HepG2 (cell line): ENCODE measurements around the gene XPR1. TPM values are rescaled to one million over a fixed set of nuclear protein-coding genes. Genes with fewer than 3 reads are reported as not detected.
A peak's percentile ranks its signal among the peaks of the same experiment; 100 is the strongest.

Experiments used
- ATAC-seq: fragments of 200-7000 bp; cut with Tn5 transposase; 3 replicates; pipeline ENCODE4 v1.9.1; 2020; ENCODE audit warnings: mild to moderate bottlenecking, moderate library complexity
- BruUV-seq: library from RNA; stranded (reverse); fragments of 400-500 nt; replicated peaks from 2 replicates; lab custom pipeline; 2021; lab: Mats Ljungman, UMichigan
- CTCF ChIA-PET: fragments of 300-600 bp; formaldehyde crosslinking; extraction: SDS; loops from one replicate; lab custom pipeline; 2021; ENCODE audit warnings: low total read pairs, inconsistent platforms, low intra/inter-chr PET ratio; lab: Yijun Ruan, JAX
- POLR2A ChIA-PET: fragments of 350-600 bp; sonication (Branson Sonifier 250); formaldehyde crosslinking; loops from one replicate; lab custom pipeline; 2020; ENCODE audit warnings: antibody characterized with exemption, inconsistent platforms; lab: Yijun Ruan, JAX
- DNase-seq: peaks from one replicate; pipeline ENCODE4 v3.0.0-alpha.2; 2015; ENCODE audit warnings: low spot score
- FAIRE-seq: peaks from 3 replicates; lab custom pipeline; 2011; peaks lifted over from hg19 to GRCh38; lab: Jason Lieb, UNC
- H2AFZ ChIP-seq: one replicate; pipeline ENCODE4 v1.6.1; 2011; ENCODE audit warnings: low read length, inconsistent platforms
- H3K27ac ChIP-seq: fragments of 300-600 bp; 3 replicates; pipeline ENCODE4 v1.8.0; 2011; ENCODE audit warnings: mixed run types, mild to moderate bottlenecking, mixed read lengths, low read length, inconsistent platforms; ENCODE audit not compliant: insufficient read depth; ENCODE audit errors: extremely low read length
- H3K27me3 ChIP-seq, 2 experiments: fragments of 200-600 bp in 1 of 2; 2 replicates in 1 of 2; 3 replicates in 1 of 2; pipeline versions ENCODE4 v1.6.0 to v1.8.0; 2011; ENCODE audit warnings: low read length in 2 of 2, mild to moderate bottlenecking in 2 of 2, moderate library complexity in 2 of 2, inconsistent platforms in 1 of 2; ENCODE audit not compliant: insufficient read depth in 2 of 2, control insufficient read depth in 1 of 2
- H3K36me3 ChIP-seq, 2 experiments: fragments of 200-600 bp in 1 of 2; replicated peaks in 1 of 2; 2 replicates in 1 of 2; 3 replicates in 1 of 2; pipeline versions ENCODE4 v1.5.1 to v1.8.0; 2011; ENCODE audit warnings: low read length in 2 of 2, inconsistent platforms in 1 of 2; ENCODE audit not compliant: insufficient read depth in 2 of 2, control insufficient read depth in 1 of 2
- H3K4me1 ChIP-seq: 2 replicates; pipeline ENCODE4 v1.5.1; 2012; ENCODE audit warnings: low read length, inconsistent platforms; ENCODE audit not compliant: insufficient read depth
- H3K4me2 ChIP-seq: 2 replicates; pipeline ENCODE4 v1.6.0; 2011; ENCODE audit warnings: low read depth, low read length, inconsistent platforms
- H3K4me3 ChIP-seq, 3 experiments: fragments of 200-600 bp in 1 of 3; sonication (generic), shearing (Covaris generic) in 1 of 3; replicated peaks in 1 of 3; 2 replicates each; pipeline ENCODE4 v1.5.1; 2011 to 2016; ENCODE audit warnings: low read length in 3 of 3, inconsistent platforms in 2 of 3, low read depth in 2 of 3, mild to moderate bottlenecking in 2 of 3, control low read depth in 1 of 3, mixed read lengths in 1 of 3; ENCODE audit not compliant: insufficient read depth in 1 of 3
- H3K79me2 ChIP-seq: one replicate; pipeline ENCODE4 v1.6.1; 2011; ENCODE audit warnings: low read length, inconsistent platforms; ENCODE audit not compliant: insufficient read depth
- H3K9ac ChIP-seq: 2 replicates; pipeline ENCODE4 v1.6.0; 2011; ENCODE audit warnings: mild to moderate bottlenecking, low read depth, low read length, inconsistent platforms; ENCODE audit not compliant: insufficient read depth
- H3K9me3 ChIP-seq: 2 replicates; pipeline ENCODE4 v1.5.1; 2012; ENCODE audit warnings: mild to moderate bottlenecking, low read length
- H4K20me1 ChIP-seq: 2 replicates; pipeline ENCODE4 v1.6.0; 2011; ENCODE audit warnings: inconsistent platforms, mild to moderate bottlenecking, low read length, moderate library complexity; ENCODE audit not compliant: insufficient read depth
- GPBP1L1 ChIP-seq: sonication (generic); formaldehyde crosslinking; IDR thresholded peaks from 2 replicates; pipeline ENCODE4 v1.5.0; 2020; ENCODE audit warnings: mild to moderate bottlenecking, missing genetic modification reagents
- NFE2L2 ChIP-seq: fragments of 150-350 bp; IDR thresholded peaks from 2 replicates; pipeline ENCODE4 v1.6.1; 2014; ENCODE audit warnings: low read length
- NR3C1 ChIP-seq: sonication (generic); formaldehyde crosslinking; IDR thresholded peaks from 2 replicates; pipeline ENCODE4 v1.4.0; 2020; ENCODE audit warnings: missing genetic modification reagents
- PCBP1 ChIP-seq: fragments of 200-400 bp; formaldehyde crosslinking; IDR thresholded peaks from 2 replicates; pipeline ENCODE4 v1.6.1; 2017; ENCODE audit warnings: mild to moderate bottlenecking, low read depth, low read length, borderline replicate concordance
- RAD21 ChIP-seq: fragments of 450-650 bp; formaldehyde crosslinking; IDR thresholded peaks from 2 replicates; pipeline ENCODE4 v1.5.0; 2020; ENCODE audit warnings: mild to moderate bottlenecking
- STAG1 ChIP-seq: sonication (generic); formaldehyde crosslinking; IDR thresholded peaks from 2 replicates; pipeline ENCODE4 v1.4.0; 2020; ENCODE audit warnings: missing genetic modification reagents
- ZNF354B ChIP-seq: sonication (generic); formaldehyde crosslinking; IDR thresholded peaks from 2 replicates; pipeline ENCODE4 v1.8.0; 2022; ENCODE audit warnings: mild to moderate bottlenecking, missing genetic modification reagents
- ZNF512 ChIP-seq: sonication (generic); formaldehyde crosslinking; IDR thresholded peaks from 2 replicates; pipeline ENCODE4 v1.4.0; 2020; ENCODE audit warnings: mild to moderate bottlenecking, missing genetic modification reagents
- ZNF777 ChIP-seq: sonication (generic); formaldehyde crosslinking; IDR thresholded peaks from 2 replicates; pipeline ENCODE4 v1.4.0; 2020; ENCODE audit warnings: missing genetic modification reagents
- WGBS: methylation state at CpG from one replicate; pipeline ENCODE4 v1.1.6; 2017; ENCODE audit warnings: low lambda C conversion rate; 5-methylcytosine and 5-hydroxymethylcytosine counted together
- in situ Hi-C: cut with HindIII; loops from 2 replicates; pipeline ENCODE4 v1.10.0; 2017; ENCODE audit warnings: low pct_unique_long_range_greater_than_20kb; ENCODE audit not compliant: extremely low pct_ligation_motif_present
- intact Hi-C: fragments of 100-400 bp; cut with micrococcal nuclease; formaldehyde crosslinking; loops from one replicate; pipeline ENCODE4 v1.10.0; 2022; ENCODE audit not compliant: unreplicated experiment
- polyA plus RNA-seq, 8 experiments: library from polyadenylated mRNA; depleted of rRNA in 3 of 8; stranded (reverse) in 7 of 8; unstranded in 1 of 8; fragments of >200 nt; fragmentation: Illumina TruSeq in 4 of 8; extraction: Trizol in 4 of 8; gene quantifications; 2 replicates each; pipeline versions ENCODE4 v1.2.1 to v1.2.3, GENCODE V29; 2011 to 2016; ENCODE audit warnings: low read depth in 4 of 8, missing spikeins in 1 of 8, mixed read lengths in 1 of 8; ENCODE audit not compliant: insufficient read depth in 1 of 8
- total RNA-seq, 5 experiments: library from RNA; depleted of rRNA; stranded (reverse); fragments of >200 nt; fragmentation: Illumina TruSeq; extraction: Trizol; gene quantifications; 2 replicates each; pipeline ENCODE4 v1.2.3, GENCODE V29; 2016; ENCODE audit warnings: low read depth in 1 of 5
- TF ChIP-seq, protein P1 (sequence below): sonication (generic); formaldehyde crosslinking; IDR thresholded peaks from 2 replicates; pipeline ENCODE4 v1.5.0; 2020; ENCODE audit warnings: mild to moderate bottlenecking, missing genetic modification reagents
- TF ChIP-seq, protein P2 (sequence below): sonication (generic); formaldehyde crosslinking; IDR thresholded peaks from 2 replicates; pipeline ENCODE4 v1.5.0; 2020; ENCODE audit warnings: mild to moderate bottlenecking, low read depth, missing genetic modification reagents, borderline replicate concordance

The XPR1 gene
- total and polyA plus RNA-seq, 2 of the 13 experiments (the other 11 are each of a cell fraction or from before 2014, with no cell fraction given): 22.3 to 23.6 TPM

DNA sequence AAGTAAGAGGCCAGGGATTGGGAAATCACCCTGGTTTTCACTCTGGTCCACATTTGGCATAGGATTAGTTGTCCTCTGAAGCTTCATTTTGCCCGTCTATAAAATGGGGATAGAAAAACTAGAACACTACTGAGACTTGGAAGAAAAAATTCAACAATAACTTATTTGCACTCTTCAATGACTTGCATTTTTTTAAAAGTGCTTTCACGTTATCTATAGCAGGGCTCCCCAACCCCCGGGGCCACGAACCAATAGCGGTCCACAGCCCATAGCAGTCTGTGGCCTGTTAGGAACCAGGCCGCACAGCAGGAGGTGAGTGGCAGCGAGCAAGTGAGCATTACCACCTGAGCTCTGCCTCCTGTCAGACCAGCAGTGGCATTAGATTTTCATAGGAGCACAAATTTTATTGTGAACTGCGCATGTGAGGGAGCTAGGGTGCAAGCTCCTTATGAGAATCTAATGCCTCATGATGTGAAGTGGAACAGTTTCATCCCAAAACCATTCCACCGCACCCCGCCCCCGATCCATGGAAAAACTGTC is 283.7 kb downstream of the XPR1 start:
- Histone ChIP-seq H3K27me3 (peaks cover 5 to 28% of the 10 kb centered on the region in 2 experiments; a peak in 4 of 5 replicates), H3K4me1 (peaks cover 20% of the 10 kb centered on the region), H3K36me3 (no peaks in the 10 kb centered on the region), H3K9me3 (no peaks in the 10 kb centered on the region), H3K27ac (no peak overlapping the region), H3K4me2 (no peak overlapping the region), H3K4me3 (no peak overlapping the region), H4K20me1 (no peaks in the 10 kb centered on the region)
- no peak for FAIRE-seq
- in situ Hi-C loops: no loop called here
- WGBS: 59% methylated on average over 11 of the region's 11 CpGs
- intact Hi-C loops: no loop called here
- POLR2A ChIA-PET: interaction anchor here (1.5 kb wide), 1 partner anchor 10 kb away, joined by 4 read pairs; no protein-coding TSS in a partner anchor
- no TSS peak for BruUV-seq
- DNase-seq: no peak
- no peak for TF ChIP-seq ZNF354B
- TF ChIP-seq, protein P1, sequence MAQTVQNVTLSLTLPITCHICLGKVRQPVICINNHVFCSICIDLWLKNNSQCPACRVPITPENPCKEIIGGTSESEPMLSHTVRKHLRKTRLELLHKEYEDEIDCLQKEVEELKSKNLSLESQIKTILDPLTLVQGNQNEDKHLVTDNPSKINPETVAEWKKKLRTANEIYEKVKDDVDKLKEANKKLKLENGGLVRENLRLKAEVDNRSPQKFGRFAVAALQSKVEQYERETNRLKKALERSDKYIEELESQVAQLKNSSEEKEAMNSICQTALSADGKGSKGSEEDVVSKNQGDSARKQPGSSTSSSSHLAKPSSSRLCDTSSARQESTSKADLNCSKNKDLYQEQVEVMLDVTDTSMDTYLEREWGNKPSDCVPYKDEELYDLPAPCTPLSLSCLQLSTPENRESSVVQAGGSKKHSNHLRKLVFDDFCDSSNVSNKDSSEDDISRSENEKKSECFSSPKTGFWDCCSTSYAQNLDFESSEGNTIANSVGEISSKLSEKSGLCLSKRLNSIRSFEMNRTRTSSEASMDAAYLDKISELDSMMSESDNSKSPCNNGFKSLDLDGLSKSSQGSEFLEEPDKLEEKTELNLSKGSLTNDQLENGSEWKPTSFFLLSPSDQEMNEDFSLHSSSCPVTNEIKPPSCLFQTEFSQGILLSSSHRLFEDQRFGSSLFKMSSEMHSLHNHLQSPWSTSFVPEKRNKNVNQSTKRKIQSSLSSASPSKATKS: no peak
- TF ChIP-seq NFE2L2: peak; percentile 68
- TF ChIP-seq, all 625 proteins: peak for 1
- Histone ChIP-seq H2AFZ (no peak overlapping the region), H3K9ac (no peak overlapping the region), H3K79me2 (no peaks in the 10 kb centered on the region)
- ATAC-seq: no peak
- CTCF ChIA-PET: no interaction called here

DNA sequence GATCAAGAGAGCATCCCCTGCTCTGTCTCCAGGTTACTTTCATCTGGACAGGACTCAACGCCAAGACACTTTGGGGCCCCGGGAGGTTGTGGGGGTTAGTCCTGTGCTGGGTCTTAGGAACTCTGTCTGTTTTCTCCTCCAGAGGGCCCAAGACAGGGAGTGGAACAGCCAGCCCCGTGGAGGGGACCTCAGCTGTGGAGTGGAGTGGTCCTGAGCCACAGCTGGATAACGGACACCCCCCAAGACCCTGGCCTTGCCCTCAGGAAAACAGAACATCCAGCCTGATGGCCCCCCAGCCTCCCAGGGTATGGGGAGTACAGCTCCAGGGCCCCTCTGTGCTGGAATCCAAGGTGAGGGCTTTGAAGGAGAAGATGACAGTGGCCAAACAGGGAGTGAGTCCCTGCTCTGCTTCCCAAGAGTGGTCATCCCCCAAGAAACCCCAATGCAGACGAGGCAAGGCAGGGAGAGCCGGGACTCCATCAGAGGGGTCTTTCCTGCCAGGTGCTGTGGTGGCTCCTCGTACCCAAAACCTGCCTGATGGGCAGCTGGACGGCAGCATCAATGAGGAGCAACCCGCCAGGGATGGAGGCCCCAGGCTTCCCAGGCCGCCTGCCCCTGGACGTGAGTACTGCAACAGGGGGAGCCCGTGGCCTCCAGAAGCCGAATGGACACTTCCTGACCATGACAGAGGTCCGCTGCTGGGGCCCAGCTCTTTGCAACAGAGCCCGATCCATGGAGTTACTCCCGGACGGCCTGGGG is 284.4 kb downstream of the XPR1 start:
- in situ Hi-C loops: no loop called here
- no peak overlapping the region for H3K27ac ChIP-seq
- no peak overlapping the region for H3K9ac ChIP-seq
- H3K9me3 ChIP-seq: no peaks in the 10 kb centered on the region
- DNase-seq (no peak), ATAC-seq (peak; percentile 74), FAIRE-seq (no peak)
- no TSS peak for BruUV-seq
- peaks cover 5 to 28% of the 10 kb centered on the region in 2 experiments; a peak in 4 of 5 replicates for H3K27me3 ChIP-seq
- intact Hi-C loops: no loop called here
- H3K4me1 ChIP-seq: peaks cover 20% of the 10 kb centered on the region
- 34% methylated on average over 7 of the region's 17 CpGs for WGBS
- H3K4me3 ChIP-seq: no peak overlapping the region
- H4K20me1 ChIP-seq: no peaks in the 10 kb centered on the region
- peak overlapping the region; percentile 36; the same call in 1 of the 2 replicates for H3K4me2 ChIP-seq
- H3K36me3 ChIP-seq: no peaks in the 10 kb centered on the region
- ChIA-PET CTCF (interaction anchor here (1.4 kb wide), 1 partner anchor 35 kb away, joined by 4 read pairs; no protein-coding TSS in a partner anchor), POLR2A (interaction anchor here (1.5 kb wide), 1 partner anchor 9 kb away, joined by 4 read pairs; no protein-coding TSS in a partner anchor)
- H2AFZ ChIP-seq: no peak overlapping the region
- H3K79me2 ChIP-seq: no peaks in the 10 kb centered on the region
- TF ChIP-seq STAG1 (peak; percentile 45), PCBP1 (no peak), ZNF512 (CRISPR knock-in tag) (no peak), NR3C1 (CRISPR knock-in tag) (no peak), RAD21 (CRISPR knock-in tag) (peak; percentile 22; the same call in 1 of the 2 replicates), GPBP1L1 (no peak), ZNF777 (peak; percentile 33; the same call in 1 of the 2 replicates)
- TF ChIP-seq, protein P2, sequence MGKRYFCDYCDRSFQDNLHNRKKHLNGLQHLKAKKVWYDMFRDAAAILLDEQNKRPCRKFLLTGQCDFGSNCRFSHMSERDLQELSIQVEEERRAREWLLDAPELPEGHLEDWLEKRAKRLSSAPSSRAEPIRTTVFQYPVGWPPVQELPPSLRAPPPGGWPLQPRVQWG (CRISPR knock-in tag): no peak
